HepG2 (cell line): ENCODE results near the gene ZNF530. TPM values are rescaled to one million over a fixed set of nuclear protein-coding genes. Genes with fewer than 3 reads are reported as not detected.

Source experiments
- E2F2 ChIP-seq: sonication (generic); formaldehyde crosslinking; IDR thresholded peaks from 2 replicates; pipeline ENCODE4 v1.4.0; 2020; ENCODE audit warnings: missing genetic modification reagents, borderline replicate concordance
- FLYWCH1 ChIP-seq: sonication (generic); formaldehyde crosslinking; IDR thresholded peaks from 2 replicates; pipeline ENCODE4 v1.8.1; 2023; ENCODE audit warnings: mild to moderate bottlenecking, missing genetic modification reagents
- HDAC2 ChIP-seq: sonication (generic); formaldehyde crosslinking; IDR thresholded peaks from 2 replicates; pipeline ENCODE4 v1.4.0; 2020; ENCODE audit warnings: missing genetic modification reagents
- KLF13 ChIP-seq: sonication (generic); formaldehyde crosslinking; IDR thresholded peaks from 2 replicates; pipeline ENCODE4 v1.4.0; 2020; ENCODE audit warnings: mild to moderate bottlenecking, missing genetic modification reagents
- NFE2 ChIP-seq: sonication (generic); formaldehyde crosslinking; IDR thresholded peaks from 2 replicates; pipeline ENCODE4 v1.4.0; 2020; ENCODE audit warnings: missing genetic modification reagents
- PHF8 ChIP-seq: sonication (generic); formaldehyde crosslinking; IDR thresholded peaks from 2 replicates; pipeline ENCODE4 v1.5.0; 2020; ENCODE audit warnings: missing genetic modification reagents
- SMAD1 ChIP-seq: sonication (generic); formaldehyde crosslinking; IDR thresholded peaks from 2 replicates; pipeline ENCODE4 v1.4.0; 2020; ENCODE audit warnings: missing genetic modification reagents, low read depth, mild to moderate bottlenecking, borderline replicate concordance
- SNAPC4 ChIP-seq: sonication (generic); formaldehyde crosslinking; IDR thresholded peaks from 2 replicates; pipeline ENCODE4 v1.4.0; 2020; ENCODE audit warnings: mild to moderate bottlenecking, missing genetic modification reagents
- SOX13 ChIP-seq, 3 experiments: fragments of 450-650 bp in 1 of 3; sonication (generic) in 1 of 3; formaldehyde crosslinking in 1 of 3; IDR thresholded peaks in 2 of 3; conservative IDR thresholded peaks in 1 of 3; 2 replicates each; pipeline versions ENCODE4 v1.5.0 to v1.6.1; 2016 to 2020; ENCODE audit warnings: antibody characterized with exemption in 1 of 3, mild to moderate bottlenecking in 1 of 3, missing compliant biosample characterization in 1 of 3, missing genetic modification reagents in 1 of 3, moderate library complexity in 1 of 3
- ZBTB39 ChIP-seq: sonication (generic); formaldehyde crosslinking; IDR thresholded peaks from 2 replicates; pipeline ENCODE4 v1.5.0; 2020; ENCODE audit warnings: missing genetic modification reagents
- ZBTB4 ChIP-seq: sonication (generic); formaldehyde crosslinking; IDR thresholded peaks from 2 replicates; pipeline ENCODE4 v1.4.0; 2020; ENCODE audit warnings: missing genetic modification reagents, mild to moderate bottlenecking, borderline replicate concordance
- ZNF430 ChIP-seq: sonication (generic); formaldehyde crosslinking; IDR thresholded peaks from 2 replicates; pipeline ENCODE4 v1.9.0; 2021; ENCODE audit warnings: mild to moderate bottlenecking, missing genetic modification reagents
- ZNF691 ChIP-seq: sonication (generic); formaldehyde crosslinking; IDR thresholded peaks from 2 replicates; pipeline ENCODE4 v1.4.0; 2020; ENCODE audit warnings: missing genetic modification reagents, low read depth, mild to moderate bottlenecking, borderline replicate concordance
- polyA plus RNA-seq, 8 experiments: library from polyadenylated mRNA; depleted of rRNA in 3 of 8; stranded (reverse) in 7 of 8; unstranded in 1 of 8; fragments of >200 nt; fragmentation: Illumina TruSeq in 4 of 8; extraction: Trizol in 4 of 8; gene quantifications; 2 replicates each; pipeline versions ENCODE4 v1.2.1 to v1.2.3, GENCODE V29; 2011 to 2016; ENCODE audit warnings: low read depth in 4 of 8, missing spikeins in 1 of 8, mixed read lengths in 1 of 8; ENCODE audit not compliant: insufficient read depth in 1 of 8
- total RNA-seq, 5 experiments: library from RNA; depleted of rRNA; stranded (reverse); fragments of >200 nt; fragmentation: Illumina TruSeq; extraction: Trizol; gene quantifications; 2 replicates each; pipeline ENCODE4 v1.2.3, GENCODE V29; 2016; ENCODE audit warnings: low read depth in 1 of 5

Gene ZNF530
- total and polyA plus RNA-seq, 2 of the 13 experiments (the other 11 are each of a cell fraction or from before 2014, with no cell fraction given) = 1.1 to 7.8 TPM

- TF ChIP-seq SOX13 (IDR thresholded peaks at IDR 0.05) (no peak), SOX13 (CRISPR knock-in tag; conservative IDR thresholded peaks at IDR 0.05 in 1 of 2, IDR thresholded peaks at IDR 0.05 in 1 of 2) (no peak), SMAD1 (peak; percentile 63; the same call in 1 of the 2 replicates), SNAPC4 (CRISPR knock-in tag) (no peak), ZNF691 (CRISPR knock-in tag) (peak; percentile 38; the same call in 1 of the 2 replicates), ZBTB4 (CRISPR knock-in tag) (no peak), KLF13 (CRISPR knock-in tag) (0 out of 2 replicates have a peak, but pooled peaks have one; percentile 63), FLYWCH1 (CRISPR knock-in tag) (no peak), ZBTB39 (CRISPR knock-in tag) (no peak), NFE2 (no peak), ZNF430 (CRISPR knock-in tag) (peak; percentile 27; the same call in 1 of the 2 replicates), E2F2 (0 out of 2 replicates have a peak, but pooled peaks have one; percentile 26), PHF8 (CRISPR knock-in tag) (peak; percentile 67), HDAC2 (CRISPR knock-in tag) (peak; percentile 22; the same call in 1 of the 2 replicates)
Observed at GRCh38 chr19:57578487-57579205, 21.0 kb upstream of the ZNF530 start, which contains the start of gene ZNF416 (continued).
